ENCODE measurements around the gene ALPK3.

ALPK3 gene

DNA sequence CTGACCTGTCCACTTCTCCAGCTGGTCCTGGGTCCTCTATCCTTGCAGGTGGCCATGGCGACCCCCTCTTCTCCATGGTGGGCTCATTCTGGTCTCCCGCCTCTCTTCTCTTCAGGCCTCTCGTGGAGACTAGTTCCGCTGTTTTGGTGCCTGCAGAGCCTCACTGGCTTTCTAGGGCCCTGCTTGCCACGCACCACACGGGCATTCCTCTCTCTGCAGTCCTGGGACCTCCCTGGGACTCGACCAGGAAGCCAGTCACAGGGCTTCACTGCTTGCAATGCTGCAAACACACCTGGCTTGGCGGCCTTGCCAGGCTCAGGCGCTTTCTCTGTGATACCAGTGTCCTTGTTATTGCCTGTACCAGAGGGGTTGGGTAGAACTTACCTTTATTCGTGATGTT is 76.5 kb downstream of the ALPK3 start:
- ATAC-seq, result no peak

DNA sequence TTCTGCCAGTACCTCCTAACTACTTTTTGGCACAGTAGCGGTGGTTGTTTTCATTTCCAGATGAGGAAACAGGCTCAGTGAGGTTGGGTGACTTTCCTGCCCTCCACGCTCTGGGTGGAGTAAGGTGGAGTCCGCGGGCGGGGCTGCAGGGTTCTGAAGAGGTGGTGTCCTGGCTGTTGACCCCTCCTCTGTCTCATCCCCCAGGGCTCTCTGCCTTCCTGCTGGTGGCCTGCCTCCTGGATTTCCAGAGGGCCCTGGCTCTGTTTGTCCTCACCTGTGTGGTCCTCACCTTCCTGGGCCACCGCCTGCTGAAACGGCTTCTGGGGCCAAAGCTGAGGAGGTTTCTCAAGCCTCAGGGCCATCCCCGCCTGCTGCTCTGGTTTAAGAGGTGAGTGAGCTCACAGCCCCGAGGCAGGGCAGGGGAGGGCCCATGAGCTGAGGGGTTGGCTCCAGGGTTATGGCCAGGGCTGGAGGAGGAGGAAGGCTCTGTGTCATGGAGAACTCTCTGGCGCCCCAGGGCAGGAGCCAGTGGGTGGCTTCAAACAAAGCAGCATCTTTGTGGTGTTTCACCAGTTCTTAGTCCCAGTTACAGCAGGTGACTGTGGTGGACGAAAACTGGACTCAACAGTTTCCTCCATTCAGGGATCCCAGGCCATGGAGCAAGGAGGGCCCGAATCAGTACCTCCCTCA is 77.7 kb downstream of the ALPK3 start:
- DNase-seq (no peak), ATAC-seq (no peak)

More for the DNA sequence above, 76.5 kb downstream of the ALPK3 start:
- DNase-seq, result no peak

DNA sequence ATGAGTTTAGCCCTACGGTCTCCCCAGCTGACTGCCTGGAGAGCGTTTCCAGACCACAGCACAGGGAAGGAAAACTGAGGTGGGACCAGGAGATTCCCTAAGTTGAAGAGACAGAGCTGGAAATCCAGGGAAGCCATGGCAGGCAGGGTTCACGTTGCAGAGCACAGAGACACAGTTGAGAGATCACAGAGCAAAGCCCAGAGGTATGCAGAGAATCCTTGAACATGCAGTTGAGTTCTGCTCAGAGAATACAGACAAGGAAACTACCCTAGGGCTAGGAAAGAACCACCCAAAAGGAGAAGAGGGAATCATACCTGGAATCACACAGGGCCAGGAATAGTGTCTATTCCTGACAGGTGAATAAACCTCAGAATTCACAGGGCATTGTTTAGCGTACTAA is 81.6 kb downstream of the ALPK3 start:
- DNase-seq (no peak), ATAC-seq (no peak)

DNA sequence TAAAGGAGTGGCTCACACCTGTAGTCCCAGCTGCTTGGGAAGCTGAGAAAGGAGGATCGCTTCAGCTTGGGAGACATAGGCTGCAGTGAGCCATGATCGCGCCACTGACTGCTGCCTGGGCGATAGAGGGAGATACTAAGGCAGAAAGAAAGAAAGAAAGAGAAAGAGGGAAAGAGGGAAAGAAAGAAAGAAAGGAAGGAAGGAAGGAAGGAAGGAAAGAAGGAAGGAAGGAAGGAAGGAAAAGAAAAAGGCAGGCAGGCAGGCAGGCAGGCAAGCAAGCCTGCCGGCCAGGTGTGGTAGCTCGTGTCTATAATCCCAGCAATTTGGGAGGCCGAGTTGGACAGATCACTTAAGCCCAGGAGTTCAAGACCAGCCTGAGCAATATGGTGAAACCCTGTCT is 82.6 kb downstream of the ALPK3 start:
- no peak for ATAC-seq
- no peak for DNase-seq

GRCh38 chr15:84901540-84901939 is 84.4 kb downstream of the ALPK3 start:
- ATAC-seq (no peak), DNase-seq (no peak)

- DNase-seq (no peak), ATAC-seq (no peak)
These were observed 86.6 kb downstream of the ALPK3 start for GRCh38 chr15:84903751-84904150.

- DNase-seq (no peak), ATAC-seq (no peak)
These were observed 87.3 kb downstream of the ALPK3 start for GRCh38 chr15:84904419-84904818.

- DNase-seq (no peak), ATAC-seq (no peak)
These were observed 88.1 kb downstream of the ALPK3 start for GRCh38 chr15:84905016-84905916.

GRCh38 chr15:84907731-84908130 is 90.6 kb downstream of the ALPK3 start:
- no peak for ATAC-seq
- DNase-seq, result no peak

- no peak for DNase-seq
- no peak for ATAC-seq
These were observed 91.4 kb downstream of the ALPK3 start for GRCh38 chr15:84908564-84908963.

- DNase-seq (no peak), ATAC-seq (no peak)
These were observed 91.9 kb downstream of the ALPK3 start for GRCh38 chr15:84909029-84909428.

- DNase-seq, result no peak
- no peak for ATAC-seq
These were observed 92.6 kb downstream of the ALPK3 start for GRCh38 chr15:84909782-84910181.

- no peak for ATAC-seq
- no peak for DNase-seq
These were observed 93.9 kb downstream of the ALPK3 start for GRCh38 chr15:84910928-84911623.

DNA sequence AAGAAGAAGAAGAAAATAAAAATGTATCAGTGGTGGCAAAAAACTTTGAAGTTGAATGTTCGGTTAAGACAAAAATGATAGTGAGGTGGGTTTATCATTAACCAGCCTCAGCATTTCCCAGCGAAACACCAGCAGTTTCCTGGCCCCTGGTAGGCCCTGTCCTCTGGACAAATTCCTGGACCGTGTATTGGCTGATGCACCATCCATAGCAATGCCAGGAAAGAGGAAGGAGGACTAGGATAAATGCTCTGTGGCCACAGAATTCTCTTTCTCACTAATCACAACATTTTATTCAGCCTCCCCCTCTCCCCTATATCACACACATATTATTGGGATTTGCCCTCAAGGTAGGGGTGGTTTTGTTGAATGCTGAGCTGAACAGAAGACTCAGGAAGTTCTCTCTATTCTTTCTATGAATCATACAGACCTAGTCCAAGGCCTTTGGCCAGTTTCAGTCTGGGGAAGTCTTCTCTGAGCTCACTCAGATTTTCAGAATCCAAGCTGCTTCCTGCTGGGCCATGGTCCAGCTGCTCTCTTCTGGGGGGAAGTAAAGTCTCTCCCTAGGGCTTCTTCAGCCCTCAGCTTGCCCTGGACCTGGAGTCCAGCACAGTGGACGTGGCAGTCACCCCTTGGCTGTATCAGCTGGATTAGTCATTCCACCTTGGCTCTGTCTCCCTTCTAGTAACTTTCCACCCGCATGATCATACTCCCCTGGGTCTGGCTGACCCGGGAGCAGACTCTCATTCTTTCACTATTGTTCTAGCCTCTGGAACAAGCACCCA is 94.9 kb downstream of the ALPK3 start:
- DNase-seq, result no peak
- ATAC-seq, result no peak

DNA sequence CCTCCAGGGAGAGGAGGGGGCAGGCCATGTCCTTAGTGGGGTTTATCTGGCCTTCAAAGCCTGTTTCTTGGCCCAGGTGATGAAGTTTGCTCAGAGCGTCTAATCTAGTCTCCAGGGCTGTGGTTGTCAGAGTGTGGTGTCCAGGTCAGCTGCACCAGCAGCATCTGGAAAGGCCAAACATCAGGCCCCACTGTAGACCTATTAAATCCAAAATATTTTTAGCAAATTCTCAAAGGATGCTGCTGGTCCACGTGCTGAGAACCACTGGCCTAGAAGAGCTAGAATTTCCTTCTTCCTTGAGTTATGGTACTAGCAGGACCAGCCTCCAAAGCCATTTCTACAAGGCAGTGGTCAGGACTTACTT is 96.2 kb downstream of the ALPK3 start:
- no peak for DNase-seq
- ATAC-seq, result no peak

GRCh38 chr15:84914351-84914750 is 97.2 kb downstream of the ALPK3 start:
- no peak for ATAC-seq
- DNase-seq, result no peak

GRCh38 chr15:84914909-84915605 is 97.9 kb downstream of the ALPK3 start:
- DNase-seq, result peak; percentile 66
- peak; percentile 94 for ATAC-seq

GRCh38 chr15:84915606-84915958 is 98.4 kb downstream of the ALPK3 start:
- DNase-seq (no peak), ATAC-seq (no peak)

GRCh38 chr15:84917452-84917851 is 100.3 kb downstream of the ALPK3 start:
- DNase-seq (no peak), ATAC-seq (no peak)

- ATAC-seq (no peak), DNase-seq (no peak)
These were observed 102.0 kb downstream of the ALPK3 start for GRCh38 chr15:84919106-84919667.

DNA sequence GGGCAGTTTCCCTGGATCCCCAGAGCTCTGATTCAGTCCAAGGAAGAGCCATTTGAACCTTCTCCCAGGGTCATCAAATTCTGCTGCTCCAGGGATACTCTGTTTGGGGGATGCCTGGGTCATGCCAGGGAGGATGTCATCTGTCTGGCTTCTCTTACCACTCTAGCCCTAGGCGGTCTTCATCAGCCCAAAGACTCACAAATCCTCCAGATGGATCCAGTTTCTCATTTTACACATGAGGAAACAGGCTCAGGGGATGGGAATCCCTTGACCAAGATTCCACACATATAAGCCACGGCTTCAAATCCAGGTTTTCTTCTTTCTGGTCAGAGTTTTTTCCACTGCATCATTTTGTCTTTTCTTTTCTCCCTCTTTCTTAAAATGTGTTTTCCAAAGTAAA is 104.0 kb downstream of the ALPK3 start:
- ATAC-seq (no peak), DNase-seq (no peak)

Measured in stimulated activated naive CD8-positive, alpha-beta T cell treated with anti-CD3 and anti-CD28 coated beads, Interleukin-15, Interleukin-2, amounts not matched to agents 100 U/mL and 50 U/mL, for 24 hours (primary cell).